ENCODE measurements around the gene GULP1.

GULP1 gene

DNA sequence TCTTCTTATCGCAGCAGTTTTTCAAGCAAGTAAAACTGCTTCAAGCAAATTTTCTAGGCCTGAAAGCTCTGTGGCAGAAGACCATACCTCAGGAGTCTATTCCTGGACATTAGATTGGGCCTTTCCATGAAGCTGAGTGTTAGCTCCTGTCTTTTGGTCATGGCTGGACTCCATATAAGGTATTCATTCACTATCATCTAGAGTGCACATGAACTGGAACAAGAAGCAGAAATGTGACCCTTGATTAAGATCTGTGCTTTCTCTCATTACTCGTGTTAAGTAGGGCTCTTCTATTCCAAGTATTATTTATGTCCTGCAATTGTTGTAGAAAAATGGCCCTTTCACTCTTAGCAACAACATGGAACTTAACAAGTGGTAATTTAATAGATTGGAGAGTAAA is 5.9 kb upstream of the GULP1 start:
- Histone ChIP-seq H3K4me3 (ENCODE audit: low read length in 2 of 2) (no peak overlapping the region), H3K14ac (ENCODE audit: low read length) (no peak overlapping the region), H3K18ac (ENCODE audit: low read length) (no peak overlapping the region), H2AFZ (ENCODE audit: low read length) (no peak overlapping the region), H3K9me3 (replicated peaks in 1 of 2; ENCODE audit: control insufficient read depth in 2 of 2, insufficient read depth in 1 of 2, low read depth in 1 of 2, low read length in 2 of 2) (peaks cover 0 to 8% of the 10 kb centered on the region in 2 donors), H3K27ac (replicated peaks; ENCODE audit: low read length) (no peak overlapping the region), H3K27me3 (ENCODE audit: control insufficient read depth in 3 of 3, insufficient read depth in 3 of 3, low read depth in 1 of 3, low read length in 3 of 3) (no peaks in the 10 kb centered on the region), H3K4me2 (ENCODE audit: insufficient read depth, low read length, poor library complexity, severe bottlenecking) (no peak overlapping the region), H2AK5ac (ENCODE audit: low read depth, low read length) (no peak overlapping the region), H3K4ac (ENCODE audit: low read length) (no peak overlapping the region), H3K79me1 (ENCODE audit: low read depth, low read length) (no peaks in the 10 kb centered on the region), H2BK15ac (ENCODE audit: low read length) (no peak overlapping the region), H2BK5ac (ENCODE audit: low read length) (no peak overlapping the region), H2BK120ac (ENCODE audit: low read depth, low read length) (no peak overlapping the region), H3K4me1 (ENCODE audit: control insufficient read depth in 2 of 2, insufficient read depth in 1 of 2, low read depth in 1 of 2, low read length in 2 of 2) (peaks cover 0 to 4% of the 10 kb centered on the region in 2 donors), H4K91ac (ENCODE audit: low read depth, low read length, poor library complexity) (no peak overlapping the region), H3K9ac (ENCODE audit: low read depth, low read length, poor library complexity) (no peak overlapping the region), H3K36me3 (replicated peaks in 1 of 2; ENCODE audit: control insufficient read depth in 2 of 2, insufficient read depth in 2 of 2, low read length in 2 of 2) (no peaks in the 10 kb centered on the region), H2BK12ac (ENCODE audit: low read length) (no peak overlapping the region), H4K8ac (ENCODE audit: low read depth, low read length) (no peak overlapping the region), H3K23ac (ENCODE audit: low read depth, low read length, poor library complexity) (no peak overlapping the region)
- DNase-seq (ENCODE audit: low spot score), result no peak
- WGBS, 2 donors (ENCODE audit: extremely low coverage in 2 of 2, insufficient read length in 2 of 2, insufficient replicate concordance in 1 of 2), result no CpG with 5 or more reads among the region's 2 CpGs

DNA sequence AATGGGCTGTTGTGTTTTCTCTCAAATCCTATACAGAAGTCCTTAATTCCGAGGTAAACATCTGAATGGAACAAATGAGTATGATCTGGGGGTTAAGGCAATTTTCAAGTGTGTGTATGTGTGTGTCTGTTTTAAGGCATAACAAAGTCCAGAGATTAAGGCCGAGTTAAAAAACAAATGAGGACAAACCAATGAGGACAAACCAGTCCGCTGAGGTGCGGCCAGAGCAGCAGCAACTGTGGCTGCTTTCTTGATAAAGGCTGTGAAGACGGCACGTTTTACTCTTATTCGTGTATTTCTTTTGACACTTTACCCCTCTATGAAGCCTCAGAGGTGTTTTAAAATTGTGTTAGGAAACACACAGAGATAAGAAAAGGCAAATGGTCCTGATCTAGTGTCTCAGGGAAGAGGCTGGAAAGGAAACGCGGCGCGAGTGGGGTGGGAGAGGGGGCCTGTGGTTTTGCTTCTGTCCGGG is 495 bp upstream of the GULP1 start:
- no peak overlapping the region for H2AK5ac ChIP-seq (ENCODE audit: low read depth, low read length)
- peak overlapping the region; percentile 79 to 94 for H3K4me3 ChIP-seq (ENCODE audit: low read length in 2 of 2)
- no CpG with 5 or more reads among the region's 12 CpGs for WGBS, 2 donors (ENCODE audit: extremely low coverage in 2 of 2, insufficient read length in 2 of 2, insufficient replicate concordance in 1 of 2)
- H3K23ac ChIP-seq (ENCODE audit: low read depth, low read length, poor library complexity), result no peak overlapping the region
- peaks cover 0 to 11% of the 10 kb centered on the region in 2 donors for H3K4me1 ChIP-seq (ENCODE audit: control insufficient read depth in 2 of 2, insufficient read depth in 1 of 2, low read depth in 1 of 2, low read length in 2 of 2)
- no peak overlapping the region for H2BK12ac ChIP-seq (ENCODE audit: low read length)
- H3K4me2 ChIP-seq (ENCODE audit: insufficient read depth, low read length, poor library complexity, severe bottlenecking), result peak overlapping the region; percentile 82
- peak overlapping the region; percentile 66 for H3K27ac ChIP-seq (replicated peaks; ENCODE audit: low read length)
- H2AFZ ChIP-seq (ENCODE audit: low read length), result peak overlapping the region; percentile 95
- H3K4ac ChIP-seq (ENCODE audit: low read length), result peak overlapping the region; percentile 26
- no peak overlapping the region for H3K14ac ChIP-seq (ENCODE audit: low read length)
- H3K9me3 ChIP-seq (replicated peaks in 1 of 2; ENCODE audit: control insufficient read depth in 2 of 2, insufficient read depth in 1 of 2, low read depth in 1 of 2, low read length in 2 of 2), result peaks cover 0 to 2% of the 10 kb centered on the region in 2 donors
- H3K18ac ChIP-seq (ENCODE audit: low read length), result peak overlapping the region; percentile 91
- no peak overlapping the region for H4K91ac ChIP-seq (ENCODE audit: low read depth, low read length, poor library complexity)
- H2BK120ac ChIP-seq (ENCODE audit: low read depth, low read length), result no peak overlapping the region
- H3K9ac ChIP-seq (ENCODE audit: low read depth, low read length, poor library complexity), result no peak overlapping the region
- no peak overlapping the region for H4K8ac ChIP-seq (ENCODE audit: low read depth, low read length)
- DNase-seq (ENCODE audit: low spot score), result no peak
- no peaks in the 10 kb centered on the region for H3K27me3 ChIP-seq (ENCODE audit: control insufficient read depth in 3 of 3, insufficient read depth in 3 of 3, low read depth in 1 of 3, low read length in 3 of 3)
- H3K79me1 ChIP-seq (ENCODE audit: low read depth, low read length), result no peaks in the 10 kb centered on the region
- peak overlapping the region; percentile 100 for H2BK5ac ChIP-seq (ENCODE audit: low read length)
- peak overlapping the region; percentile 79 for H2BK15ac ChIP-seq (ENCODE audit: low read length)
- H3K36me3 ChIP-seq (replicated peaks in 1 of 2; ENCODE audit: control insufficient read depth in 2 of 2, insufficient read depth in 2 of 2, low read length in 2 of 2), result no peaks in the 10 kb centered on the region

DNA sequence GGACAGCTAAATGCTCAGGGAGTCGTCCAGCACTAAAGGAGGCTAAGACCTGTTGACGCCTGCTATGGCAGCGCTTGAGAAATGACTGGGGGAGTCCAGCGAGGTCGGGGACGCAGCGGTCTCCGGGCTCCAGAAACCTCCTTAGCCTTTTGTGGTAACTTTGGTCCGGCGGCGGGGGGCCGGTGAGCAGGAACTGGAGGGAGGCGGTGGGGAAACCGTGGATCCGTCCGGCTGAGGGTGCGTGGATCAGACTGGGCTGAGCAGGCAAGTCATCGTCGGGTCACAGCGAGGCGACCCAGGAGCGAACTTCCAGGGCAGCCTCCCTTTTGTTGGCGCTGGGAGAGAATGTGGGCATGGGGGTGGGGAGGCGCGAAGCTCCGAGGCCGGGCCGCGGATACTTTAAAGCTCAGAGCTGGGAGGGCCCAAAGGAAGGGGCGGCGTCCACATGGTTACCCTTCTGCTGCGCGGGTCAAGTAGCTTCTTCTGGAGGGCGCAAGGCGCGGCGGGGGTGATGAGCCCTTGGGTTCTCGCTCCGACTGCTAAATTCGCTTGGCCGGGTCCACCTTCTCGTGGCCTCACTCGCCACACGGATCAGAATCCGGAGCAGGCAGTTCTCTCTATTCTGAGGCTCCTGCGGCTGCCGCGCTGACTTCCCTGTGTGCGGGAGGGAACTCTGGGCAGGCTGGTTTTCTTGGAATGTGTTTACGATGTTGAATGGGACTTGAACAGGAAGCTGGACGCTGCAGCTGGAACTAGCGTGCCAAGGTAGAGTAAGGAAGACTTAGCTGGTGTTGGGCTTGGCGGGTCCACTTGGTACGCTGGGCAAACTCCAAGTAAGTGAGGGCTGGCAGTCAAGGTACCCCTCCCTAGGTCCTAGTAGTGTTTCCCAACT is 920 bp downstream of the GULP1 start:
- Histone ChIP-seq H3K4ac (ENCODE audit: low read length) (peak overlapping the region; percentile 94), H2BK15ac (ENCODE audit: low read length) (peak overlapping the region; percentile 100), H3K18ac (ENCODE audit: low read length) (peak overlapping the region; percentile 99), H3K27ac (replicated peaks; ENCODE audit: low read length) (peak overlapping the region; percentile 97), H3K14ac (ENCODE audit: low read length) (peak overlapping the region; percentile 98), H2AFZ (ENCODE audit: low read length) (peak overlapping the region; percentile 95), H3K23ac (ENCODE audit: low read depth, low read length, poor library complexity) (peak overlapping the region; percentile 44), H4K91ac (ENCODE audit: low read depth, low read length, poor library complexity) (peak overlapping the region; percentile 89), H3K4me1 (ENCODE audit: control insufficient read depth in 2 of 2, insufficient read depth in 1 of 2, low read depth in 1 of 2, low read length in 2 of 2) (peaks cover 0 to 12% of the 10 kb centered on the region in 2 donors), H3K36me3 (replicated peaks in 1 of 2; ENCODE audit: control insufficient read depth in 2 of 2, insufficient read depth in 2 of 2, low read length in 2 of 2) (peaks cover 0 to 2% of the 10 kb centered on the region in 2 donors), H2BK120ac (ENCODE audit: low read depth, low read length) (peak overlapping the region; percentile 76), H3K79me1 (ENCODE audit: low read depth, low read length) (no peaks in the 10 kb centered on the region), H2AK5ac (ENCODE audit: low read depth, low read length) (peak overlapping the region; percentile 94), H4K8ac (ENCODE audit: low read depth, low read length) (no peak overlapping the region), H2BK12ac (ENCODE audit: low read length) (peak overlapping the region; percentile 63), H2BK5ac (ENCODE audit: low read length) (peak overlapping the region; percentile 100), H3K4me3 (ENCODE audit: low read length in 2 of 2) (peak overlapping the region; percentile 79 to 94), H3K27me3 (ENCODE audit: control insufficient read depth in 3 of 3, insufficient read depth in 3 of 3, low read depth in 1 of 3, low read length in 3 of 3) (no peaks in the 10 kb centered on the region), H3K9ac (ENCODE audit: low read depth, low read length, poor library complexity) (peak overlapping the region; percentile 100), H3K4me2 (ENCODE audit: insufficient read depth, low read length, poor library complexity, severe bottlenecking) (peak overlapping the region; percentile 82), H3K9me3 (replicated peaks in 1 of 2; ENCODE audit: control insufficient read depth in 2 of 2, insufficient read depth in 1 of 2, low read depth in 1 of 2, low read length in 2 of 2) (peaks cover 0 to 8% of the 10 kb centered on the region in 2 donors)
- DNase-seq (ENCODE audit: low spot score), result peak; percentile 77
- WGBS, 2 donors (ENCODE audit: extremely low coverage in 2 of 2, insufficient read length in 2 of 2, insufficient replicate concordance in 1 of 2), result no CpG with 5 or more reads among the region's 54 CpGs

Data from neuronal stem cell (in vitro differentiated cells).